NCI-H2107 (cell line): Measurements from ENCODE around the gene FAM186B.

ENCODE experiments used
- DNase-seq: peaks from one replicate; lab custom pipeline; 2025; lab: John Stamatoyannopoulos, UW

The FAM186B gene

GRCh38 chr12:49537752-49538509, 67.5 kb downstream of the FAM186B start:
- DNase-seq: no peak
